HepG2 (cell line): Measurements from ENCODE around the gene ATG2B. TPM values are rescaled to one million over a fixed set of nuclear protein-coding genes. Genes with fewer than 3 reads are reported as not detected.
A peak's percentile ranks its signal among the peaks of the same experiment; 100 is the strongest.

Source experiments
- ATF1 ChIP-seq: IDR thresholded peaks from 2 replicates; pipeline ENCODE4 v1.6.1; 2016; ENCODE audit warnings: mild to moderate bottlenecking, control low read depth
- ATF2 ChIP-seq: sonication (generic); formaldehyde crosslinking; IDR thresholded peaks from 2 replicates; pipeline ENCODE4 v1.4.0; 2020; ENCODE audit warnings: missing genetic modification reagents
- ATF7 ChIP-seq, 2 experiments: fragments of 450-650 bp in 1 of 2; sonication (generic) in 1 of 2; formaldehyde crosslinking in 1 of 2; IDR thresholded peaks; 2 replicates each; pipeline versions ENCODE4 v1.4.0 to v1.6.1; 2016 to 2020; ENCODE audit warnings: antibody characterized with exemption in 1 of 2, mild to moderate bottlenecking in 1 of 2, missing genetic modification reagents in 1 of 2
- ETV5 ChIP-seq: IDR thresholded peaks from 2 replicates; pipeline ENCODE4 v1.6.1; 2018; ENCODE audit warnings: missing biosample characterization, missing genetic modification reagents, inconsistent platforms, borderline replicate concordance
- FOSL2 ChIP-seq: sonication (generic); formaldehyde crosslinking; IDR thresholded peaks from 2 replicates; pipeline ENCODE4 v1.4.0; 2020; ENCODE audit warnings: missing genetic modification reagents
- HOXA5 ChIP-seq: sonication (generic); formaldehyde crosslinking; IDR thresholded peaks from 2 replicates; pipeline ENCODE4 v1.4.0; 2020; ENCODE audit warnings: missing genetic modification reagents
- ISL2 ChIP-seq: sonication (generic); formaldehyde crosslinking; IDR thresholded peaks from 2 replicates; pipeline ENCODE4 v1.5.0; 2020; ENCODE audit warnings: missing genetic modification reagents
- KLF12 ChIP-seq: sonication (generic); formaldehyde crosslinking; IDR thresholded peaks from 2 replicates; pipeline ENCODE4 v1.4.0; 2020; ENCODE audit warnings: missing genetic modification reagents, borderline replicate concordance
- MTA1 ChIP-seq: sonication (generic); formaldehyde crosslinking; IDR thresholded peaks from 2 replicates; pipeline ENCODE4 v1.4.0; 2020; ENCODE audit warnings: missing genetic modification reagents, mild to moderate bottlenecking, borderline replicate concordance
- NR2F2 ChIP-seq: IDR thresholded peaks from 2 replicates; pipeline ENCODE4 v1.6.1; 2012; ENCODE audit warnings: low read depth, inconsistent platforms, borderline replicate concordance
- PRDM10 ChIP-seq: sonication (generic); formaldehyde crosslinking; IDR thresholded peaks from 2 replicates; pipeline ENCODE4 v1.4.0; 2020; ENCODE audit warnings: low read depth, missing genetic modification reagents
- ZHX2 ChIP-seq, 2 experiments: sonication (generic) in 1 of 2; formaldehyde crosslinking in 1 of 2; IDR thresholded peaks; 2 replicates each; pipeline versions ENCODE4 v1.6.1 to v1.9.0; 2014 to 2022; ENCODE audit warnings: antibody characterized with exemption in 1 of 2, borderline replicate concordance in 1 of 2, inconsistent platforms in 1 of 2, low read depth in 1 of 2, missing genetic modification reagents in 1 of 2
- ZNF143 ChIP-seq: sonication (generic); formaldehyde crosslinking; IDR thresholded peaks from 2 replicates; pipeline ENCODE4 v1.4.0; 2020; ENCODE audit warnings: missing genetic modification reagents
- ZNF746 ChIP-seq: sonication (generic); formaldehyde crosslinking; IDR thresholded peaks from 2 replicates; pipeline ENCODE4 v1.8.0; 2022; ENCODE audit warnings: mild to moderate bottlenecking, missing genetic modification reagents
- ZNF770 ChIP-seq: sonication (generic); formaldehyde crosslinking; IDR thresholded peaks from 2 replicates; pipeline ENCODE4 v1.5.0; 2020; ENCODE audit warnings: mild to moderate bottlenecking, missing genetic modification reagents
- polyA plus RNA-seq, 8 experiments: library from polyadenylated mRNA; depleted of rRNA in 3 of 8; stranded (reverse) in 7 of 8; unstranded in 1 of 8; fragments of >200 nt; fragmentation: Illumina TruSeq in 4 of 8; extraction: Trizol in 4 of 8; gene quantifications; 2 replicates each; pipeline versions ENCODE4 v1.2.1 to v1.2.3, GENCODE V29; 2011 to 2016; ENCODE audit warnings: low read depth in 4 of 8, missing spikeins in 1 of 8, mixed read lengths in 1 of 8; ENCODE audit not compliant: insufficient read depth in 1 of 8
- total RNA-seq, 5 experiments: library from RNA; depleted of rRNA; stranded (reverse); fragments of >200 nt; fragmentation: Illumina TruSeq; extraction: Trizol; gene quantifications; 2 replicates each; pipeline ENCODE4 v1.2.3, GENCODE V29; 2016; ENCODE audit warnings: low read depth in 1 of 5

ATG2B gene
- total and polyA plus RNA-seq, 2 of the 13 experiments (the other 11 are each of a cell fraction or from before 2014, with no cell fraction given): 7.4 to 7.5 TPM

GRCh38 chr14:96362071-96362964 is 823 bp downstream of the ATG2B start (continued):
- no peak for TF ChIP-seq PRDM10 (CRISPR knock-in tag)
- no peak for TF ChIP-seq HOXA5
- no peak for TF ChIP-seq KLF12 (CRISPR knock-in tag)
- TF ChIP-seq NR2F2: no peak
- no peak for TF ChIP-seq ZNF770 (CRISPR knock-in tag)
- TF ChIP-seq ATF7 (IDR thresholded peaks at IDR 0.05): no peak
- no peak for TF ChIP-seq ATF7 (CRISPR knock-in tag; IDR thresholded peaks at IDR 0.05)
- TF ChIP-seq ETV5 (CRISPR knock-in tag): no peak
- TF ChIP-seq ATF1 (CRISPR knock-in tag): no peak
- TF ChIP-seq FOSL2 (CRISPR knock-in tag): no peak
- TF ChIP-seq ZNF746 (CRISPR knock-in tag): peak; percentile 57; the same call in 1 of the 2 replicates
- TF ChIP-seq MTA1 (CRISPR knock-in tag): no peak
- TF ChIP-seq ISL2: no peak
- TF ChIP-seq ZNF143 (CRISPR knock-in tag): no peak
- TF ChIP-seq ATF2 (CRISPR knock-in tag): no peak
- TF ChIP-seq ZHX2 (IDR thresholded peaks at IDR 0.05; ENCODE audit: low read depth): no peak
- TF ChIP-seq ZHX2 (CRISPR knock-in tag; IDR thresholded peaks at IDR 0.05; ENCODE audit: borderline replicate concordance): no peak
